ENCODE measurements around the gene NOS1.
A peak's percentile ranks its signal among the peaks of the same experiment; 100 is the strongest.

Gene NOS1

DNA sequence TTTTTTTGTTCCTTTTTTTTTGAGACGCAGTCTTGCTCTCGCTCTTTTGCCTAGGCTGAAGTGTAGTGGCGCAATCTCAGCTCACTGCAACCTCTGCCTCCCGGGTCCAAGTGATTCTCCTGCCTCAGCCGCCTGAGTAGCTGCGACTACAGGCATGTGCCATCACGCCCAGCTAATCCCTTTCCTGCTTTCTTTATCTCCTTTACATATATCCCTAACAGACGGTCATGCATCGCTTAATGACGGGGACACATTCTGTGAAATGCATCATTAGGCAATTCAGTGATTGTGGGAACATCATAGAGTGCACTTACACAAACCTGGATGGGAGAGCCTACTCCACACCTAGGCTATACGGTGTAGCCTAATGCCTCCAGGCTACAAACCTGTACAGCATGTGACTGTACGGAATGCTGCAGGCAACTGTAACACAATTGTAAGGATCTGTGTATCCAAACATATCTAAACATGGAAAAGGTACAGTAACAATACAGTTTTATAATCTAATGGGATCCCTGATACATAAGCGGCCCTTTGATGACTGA is 32.8 kb downstream of the NOS1 start:
- no peak for DNase-seq

DNA sequence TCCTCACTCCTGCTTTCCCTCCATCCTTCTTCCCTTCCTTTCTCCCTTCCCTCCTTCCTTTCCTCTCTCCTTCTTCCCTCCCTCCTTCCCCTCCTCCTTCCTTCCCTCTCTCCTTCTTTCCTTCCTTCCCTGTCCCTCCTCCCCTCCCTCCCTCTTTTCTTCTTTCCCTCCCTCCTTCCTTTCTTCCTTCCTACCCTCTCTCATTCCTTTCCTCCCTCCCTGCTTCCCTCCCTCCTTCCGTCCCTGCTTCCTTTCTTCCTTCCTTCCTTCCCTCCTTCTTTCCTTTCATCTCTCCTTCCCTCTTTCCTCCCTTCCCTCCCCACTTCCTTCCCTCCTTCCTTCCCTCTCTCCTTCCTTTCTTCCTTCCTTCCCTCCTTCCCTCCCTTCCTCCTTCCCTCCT is 39.0 kb downstream of the NOS1 start:
- DNase-seq = no peak

DNA sequence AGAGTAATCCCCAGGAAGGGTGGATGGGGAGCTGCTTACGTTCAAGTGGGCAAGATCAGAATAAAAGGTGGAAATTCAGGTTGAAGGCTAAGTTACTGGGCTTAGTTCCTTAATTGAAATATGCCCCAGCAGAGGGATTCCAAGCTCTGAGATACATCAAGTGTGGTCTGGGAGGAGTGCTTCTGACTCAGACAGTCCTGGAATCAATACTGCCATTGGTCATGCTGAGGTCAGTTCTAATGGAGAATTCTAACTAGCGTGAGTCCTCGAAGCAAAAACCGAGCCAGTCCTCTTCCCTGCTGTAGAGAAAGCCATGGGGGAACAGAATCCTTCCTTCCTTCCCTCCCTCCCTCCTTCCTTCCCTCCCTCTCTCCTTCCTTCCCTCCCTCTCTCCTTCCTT is 39.9 kb downstream of the NOS1 start:
- no peak for DNase-seq

DNA sequence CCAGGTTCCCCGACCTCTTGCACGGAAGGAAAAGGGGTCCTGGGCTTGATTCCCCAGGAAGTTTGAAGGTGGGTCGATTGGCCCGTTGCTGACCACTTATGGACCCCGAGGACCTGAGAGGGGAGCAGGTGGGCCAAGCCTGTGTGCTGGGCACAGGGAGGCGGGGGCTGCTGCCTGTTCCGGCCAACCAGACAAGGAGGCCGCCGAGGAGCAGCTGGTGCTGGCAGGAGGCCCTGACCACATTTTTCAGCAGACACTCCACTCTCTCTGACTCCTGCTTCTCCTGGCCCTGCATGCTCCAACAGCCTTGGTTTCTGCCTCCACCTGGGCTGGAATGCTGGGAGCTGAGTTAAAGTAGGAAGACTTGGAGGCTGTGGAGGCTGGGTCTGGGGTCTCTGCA is 42.8 kb downstream of the NOS1 start:
- DNase-seq = peak; percentile 27

DNA sequence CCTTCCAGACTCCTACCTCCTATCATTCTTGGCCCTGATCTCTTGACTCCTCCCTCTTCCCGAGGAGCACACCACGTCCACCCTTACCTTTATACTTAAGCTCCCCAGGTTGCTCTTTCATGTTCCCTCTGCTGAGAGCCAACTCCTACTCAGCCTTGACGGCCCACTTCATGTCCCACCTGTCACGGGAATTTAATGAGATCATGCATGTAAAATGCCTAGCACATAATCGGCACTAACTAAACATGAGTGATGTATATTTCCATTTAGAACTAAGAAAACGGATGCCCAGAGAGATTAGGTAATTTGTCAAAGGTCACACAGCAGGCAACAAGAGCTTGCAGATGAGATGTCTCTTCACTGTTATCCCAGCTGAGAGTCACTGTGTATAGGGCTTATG is 45.1 kb downstream of the NOS1 start:
- no peak for DNase-seq

DNA sequence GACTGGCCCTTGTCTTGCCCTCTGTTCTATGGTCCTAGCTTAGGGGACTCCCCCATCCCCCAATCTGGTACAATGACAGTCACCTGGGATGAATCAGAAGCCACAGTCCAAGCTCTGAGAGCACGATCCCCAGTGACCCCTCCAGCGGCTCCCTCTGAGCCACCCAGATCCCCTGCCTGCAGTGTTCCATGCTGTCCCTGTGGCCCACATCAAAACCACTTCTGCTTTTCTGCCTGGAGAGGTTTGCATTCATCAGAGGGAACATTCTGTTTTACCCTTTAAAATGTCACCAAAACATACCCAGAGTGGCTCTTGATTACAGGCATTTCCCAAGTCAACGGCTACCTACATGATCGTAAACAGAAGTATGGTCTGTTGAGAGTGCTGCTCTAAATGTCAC is 47.5 kb downstream of the NOS1 start:
- no peak for DNase-seq

DNA sequence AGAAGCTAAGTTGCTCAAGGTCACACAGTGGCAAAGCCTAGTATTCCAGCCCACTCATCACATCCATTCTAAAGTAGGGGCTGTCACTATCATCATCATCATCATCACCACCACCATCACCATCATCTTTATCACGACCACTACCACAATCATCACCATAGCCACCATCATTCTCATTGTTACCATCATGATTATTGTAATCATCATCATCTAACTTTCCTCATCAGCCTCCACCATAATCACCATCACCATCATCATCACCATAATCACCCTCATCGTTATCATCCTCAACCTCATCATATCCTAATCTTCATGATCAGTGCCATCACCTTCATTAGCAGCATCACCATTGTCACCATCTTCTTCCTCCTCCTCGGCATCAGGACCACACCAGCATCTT is 48.7 kb downstream of the NOS1 start:
- no peak for DNase-seq

DNA sequence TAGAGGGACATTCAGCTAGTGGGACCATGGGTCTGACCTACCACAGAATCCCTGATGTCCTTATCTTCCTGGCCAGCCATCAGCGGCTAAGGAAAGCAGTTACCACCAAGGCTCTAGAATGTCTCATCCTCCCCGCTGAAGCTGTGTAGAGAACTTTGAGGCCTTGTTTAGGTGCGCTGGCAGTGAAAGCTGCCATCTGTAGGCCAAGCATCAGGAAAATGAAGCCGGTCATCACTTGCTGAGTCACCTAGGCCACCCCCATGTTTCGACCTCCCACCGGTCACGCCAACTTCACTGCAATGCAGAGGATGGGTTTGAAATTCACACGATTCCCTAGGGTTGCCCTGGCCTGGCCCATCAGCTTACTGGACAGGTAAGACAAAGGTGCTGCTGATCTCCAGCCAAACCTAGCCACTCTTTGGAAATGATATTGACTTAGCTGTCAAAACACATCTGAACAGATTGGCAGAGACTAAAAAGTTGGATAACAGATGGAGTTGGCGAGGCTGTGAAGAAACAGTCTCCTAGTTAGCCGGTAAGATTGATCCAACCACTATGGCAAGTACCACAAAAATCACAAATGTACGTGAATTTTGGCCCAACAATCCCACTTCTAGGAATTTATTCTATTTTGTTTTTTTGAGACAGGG is 52.0 kb downstream of the NOS1 start:
- no peak for DNase-seq

DNA sequence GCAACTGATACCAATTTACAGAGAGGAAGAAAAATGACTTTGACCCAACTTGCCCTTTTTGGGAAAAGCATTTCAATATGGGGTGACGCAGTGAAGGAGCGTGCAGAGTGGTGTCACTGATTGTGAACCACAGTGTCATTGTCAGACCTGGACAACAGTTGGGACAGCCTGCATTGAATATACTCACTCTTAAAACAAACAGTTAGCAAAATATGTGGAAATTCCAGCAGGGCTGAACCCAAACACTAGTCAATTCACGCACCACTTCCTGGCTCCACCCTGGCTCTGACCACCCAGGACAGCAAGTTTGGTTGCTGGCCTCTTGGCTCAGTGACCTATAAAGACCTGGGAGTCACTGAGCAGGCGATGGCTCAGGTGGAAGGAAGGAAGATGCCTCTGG is 61.3 kb downstream of the NOS1 start:
- DNase-seq = no peak

DNA sequence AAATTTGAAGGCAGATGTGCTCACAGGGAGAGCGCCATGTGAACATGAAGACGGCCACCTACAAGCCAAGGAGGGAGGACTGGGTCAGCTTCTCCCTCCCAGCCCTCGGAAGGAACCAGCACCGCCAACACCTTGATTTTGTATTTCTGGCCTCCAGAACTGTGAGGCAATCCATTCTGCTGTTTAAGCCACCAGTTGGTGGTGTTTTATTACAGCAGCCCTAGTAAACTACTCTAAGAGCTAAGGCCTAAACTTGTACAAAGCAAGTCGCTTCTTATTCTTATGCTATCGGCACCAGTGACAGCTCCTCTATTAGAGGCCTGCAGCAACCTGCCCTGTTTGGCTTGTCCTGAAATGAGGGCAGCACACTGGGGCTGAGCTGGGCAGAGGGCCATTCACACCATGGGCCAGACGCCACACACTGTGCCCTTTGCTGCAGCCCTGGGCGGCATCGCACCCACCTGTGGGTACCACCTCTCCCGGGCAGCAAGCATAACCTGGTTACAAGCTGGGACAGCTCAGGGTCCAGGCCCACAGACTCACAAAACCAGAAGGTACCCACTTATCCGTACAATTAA is 62.7 kb downstream of the NOS1 start:
- DNase-seq = no peak

DNA sequence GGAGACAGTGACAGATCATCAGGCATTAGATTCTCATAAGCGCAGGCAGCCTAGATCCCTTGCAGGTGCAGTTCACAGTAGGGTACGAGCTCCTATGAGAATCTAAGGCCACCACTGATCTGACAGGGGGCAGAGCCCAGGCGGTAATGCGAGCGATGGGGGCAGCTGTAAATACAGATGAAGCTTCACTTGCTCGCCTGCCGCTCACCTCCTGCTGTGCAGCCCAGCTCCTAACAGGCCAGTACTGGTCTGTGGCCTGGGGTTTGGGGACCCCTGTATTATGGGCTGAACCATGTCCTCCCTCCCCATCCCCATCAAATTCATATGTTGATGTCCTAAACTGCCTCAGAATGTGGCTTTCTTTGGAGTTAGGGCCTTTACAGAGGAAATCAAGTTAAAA is 63.2 kb downstream of the NOS1 start:
- DNase-seq = no peak

DNA sequence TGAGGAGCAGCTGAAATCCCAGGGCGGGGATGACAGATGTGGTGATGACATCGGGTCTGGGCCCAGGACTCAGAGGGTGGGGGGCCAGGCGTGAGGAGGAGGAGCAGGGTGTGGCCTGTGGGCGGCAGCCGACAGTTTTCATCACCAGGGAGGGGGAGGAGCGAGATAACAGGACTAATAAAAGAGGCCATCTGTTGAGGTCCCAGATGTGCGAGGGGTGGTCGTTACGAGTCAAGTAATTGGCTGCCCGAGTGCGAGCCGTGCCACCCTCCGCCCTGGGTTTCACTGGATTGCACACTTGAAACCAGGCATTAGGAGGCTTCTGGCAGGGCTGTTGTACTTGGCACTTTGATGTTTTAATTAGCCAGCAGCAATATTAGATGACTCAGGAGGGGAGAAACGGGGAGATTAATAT is 67.2 kb downstream of the NOS1 start:
- DNase-seq = no peak

DNA sequence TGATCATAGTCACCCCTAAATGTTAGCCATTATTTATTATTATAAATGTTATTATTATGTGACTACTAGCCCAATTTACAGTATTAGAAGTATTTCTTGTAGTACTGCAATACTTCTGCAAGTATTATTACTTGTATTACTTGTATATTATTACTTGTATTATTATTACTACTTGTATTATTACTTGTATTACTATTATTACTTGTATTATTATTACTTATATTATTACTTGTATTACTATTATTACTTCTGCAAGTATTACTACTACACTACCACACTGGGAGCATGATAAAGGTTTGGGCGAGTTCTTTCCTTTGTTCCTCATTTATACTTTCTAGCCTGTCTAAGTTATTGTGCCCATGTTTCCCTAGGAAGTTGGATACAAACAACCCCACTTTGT is 67.9 kb downstream of the NOS1 start:
- no peak for DNase-seq

DNA sequence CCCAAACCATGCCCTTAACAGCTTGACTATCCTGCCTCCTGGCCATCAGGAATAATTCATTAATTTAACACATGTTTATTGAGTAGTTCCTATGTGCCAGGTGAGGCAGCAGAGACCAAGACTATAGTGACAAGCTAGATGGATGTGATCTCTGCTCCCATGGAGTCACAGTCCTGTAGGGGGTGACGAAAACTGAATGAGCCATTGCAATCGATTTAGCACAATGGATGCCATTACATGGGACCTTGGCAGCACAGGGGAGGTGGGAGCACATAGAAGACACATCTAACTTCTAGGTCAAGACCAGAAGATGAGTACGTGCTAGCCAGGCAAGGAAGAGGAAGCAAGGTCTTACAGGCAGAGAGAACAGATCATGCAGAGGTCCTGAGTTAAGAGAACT is 68.7 kb downstream of the NOS1 start:
- no peak for DNase-seq

DNA sequence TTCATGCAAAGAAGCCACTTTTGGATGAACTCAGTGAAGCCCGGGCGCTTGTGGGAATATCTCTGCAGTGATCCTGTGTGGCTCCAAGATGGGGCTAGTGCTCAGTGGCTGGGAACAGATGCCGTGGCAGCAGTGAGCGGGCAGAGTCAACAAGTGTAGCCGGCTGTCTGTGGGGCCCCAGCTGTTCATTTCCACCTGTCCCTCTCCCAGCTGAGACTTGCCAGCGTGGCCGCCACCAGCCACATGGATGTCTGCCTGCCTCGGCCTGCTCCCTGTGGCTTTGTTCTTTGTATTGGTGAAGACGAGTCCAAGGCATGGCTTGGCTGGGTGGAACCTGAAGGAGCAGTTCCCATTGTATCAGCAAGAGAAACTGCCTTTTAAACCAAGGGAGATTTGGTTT is 77.3 kb downstream of the NOS1 start:
- peak; percentile 51 for DNase-seq

DNA sequence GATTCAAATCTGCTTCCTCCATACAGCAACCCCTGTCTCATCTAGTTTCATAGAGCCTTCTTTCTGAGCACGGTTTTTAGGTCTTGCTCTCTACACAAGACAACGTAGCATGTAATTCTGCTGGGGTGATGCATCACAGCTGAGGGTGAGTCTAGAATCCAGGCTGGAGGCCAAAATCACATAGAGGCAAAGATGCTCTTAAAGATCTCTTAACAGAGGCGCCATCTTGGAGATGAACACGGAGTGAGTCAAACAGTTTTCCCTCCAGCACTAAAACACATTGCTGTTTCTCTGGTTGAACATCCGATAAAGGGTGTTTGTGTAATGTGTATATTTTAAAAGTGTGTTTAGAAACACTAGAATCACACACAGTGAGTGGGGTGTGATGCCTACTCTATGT is 78.9 kb downstream of the NOS1 start:
- no peak for DNase-seq

DNA sequence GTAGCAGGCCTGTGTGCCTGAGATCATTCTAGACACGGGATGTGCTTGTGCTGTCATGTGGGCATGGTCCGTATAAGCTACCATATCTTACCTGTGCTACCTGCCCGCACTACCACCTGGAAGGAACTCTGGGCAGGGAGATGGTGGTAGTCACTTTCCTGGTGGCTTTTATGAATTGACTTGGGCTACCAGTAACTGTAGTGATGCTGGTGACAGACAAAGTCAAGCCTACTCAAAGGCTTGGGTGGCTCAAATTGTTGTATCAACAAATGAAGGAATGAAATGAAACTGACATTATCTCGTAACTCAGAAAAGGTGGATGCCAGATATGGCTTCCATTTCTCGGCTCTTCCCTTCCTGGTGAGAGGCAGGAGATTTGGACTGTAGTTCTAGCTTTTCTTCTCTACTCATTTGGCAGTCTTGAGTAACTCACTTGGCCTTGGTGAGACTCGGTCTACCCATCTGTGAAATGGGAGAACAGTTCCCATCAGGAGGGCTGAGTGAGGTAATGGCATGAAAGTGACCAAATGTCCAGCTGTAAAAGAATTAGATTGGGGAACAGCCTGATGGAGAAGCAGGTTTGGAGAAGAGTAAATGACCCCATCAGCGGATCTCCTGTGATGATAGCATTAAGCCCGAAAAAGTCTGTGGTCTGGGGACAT is 81.3 kb downstream of the NOS1 start:
- DNase-seq = no peak

DNA sequence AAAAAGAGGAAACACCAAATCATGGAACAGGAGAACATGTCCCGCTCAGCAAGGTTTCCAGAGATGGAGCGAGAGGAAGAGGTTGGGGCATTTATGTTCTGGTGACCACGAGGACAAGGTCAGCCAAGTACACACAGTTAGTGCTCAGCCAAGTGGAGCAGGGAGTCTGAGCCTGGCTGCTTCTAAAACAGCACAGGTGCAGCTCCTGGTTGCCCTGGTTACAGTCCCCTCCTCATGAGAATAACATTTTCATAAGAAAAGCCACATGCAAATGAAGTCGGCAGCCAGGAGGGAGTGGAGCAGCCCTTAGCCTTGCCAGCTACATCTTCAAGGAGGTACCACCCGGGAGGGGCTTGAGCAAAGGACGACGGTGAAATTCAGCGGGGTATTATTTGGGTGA is 81.8 kb downstream of the NOS1 start:
- no peak for DNase-seq

DNA sequence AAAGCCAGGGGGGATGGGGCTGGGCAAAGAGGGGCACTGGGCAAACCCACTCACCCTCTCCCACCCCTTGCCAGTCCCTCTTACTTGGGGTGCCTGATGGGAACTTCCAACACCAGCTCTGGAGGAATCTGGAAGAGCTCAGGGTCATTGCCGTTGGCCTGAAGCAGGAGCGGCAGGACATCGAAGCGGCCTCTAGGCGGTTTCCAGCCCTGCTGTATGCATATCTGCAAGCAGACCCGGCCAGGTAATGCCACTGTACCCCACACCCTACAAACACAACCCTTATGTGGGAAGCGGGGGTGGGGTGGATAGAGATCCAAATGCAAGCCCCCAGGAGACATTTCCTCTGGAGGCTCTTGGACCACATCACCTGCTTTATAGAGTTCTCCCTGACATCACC is 83.6 kb downstream of the NOS1 start:
- no peak for DNase-seq

DNA sequence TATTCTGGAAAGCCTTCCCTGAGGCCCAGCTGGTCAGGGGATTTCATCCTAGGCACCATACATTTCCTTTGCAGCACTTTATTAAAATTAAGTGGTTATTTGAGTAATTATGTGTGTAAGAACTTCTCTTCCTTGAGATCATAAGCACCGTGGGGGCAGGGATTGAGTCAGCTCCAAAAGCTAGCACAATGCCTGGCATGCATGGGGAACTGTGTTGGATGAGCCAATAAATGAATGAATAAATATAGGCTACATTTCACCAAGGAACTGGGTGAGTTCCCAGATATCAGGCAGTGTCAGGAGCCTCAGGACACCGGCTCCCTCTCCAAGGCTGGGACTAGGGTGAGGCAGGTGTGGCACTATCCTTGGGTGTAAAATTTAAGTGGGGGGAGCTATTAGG is 88.3 kb downstream of the NOS1 start:
- no peak for DNase-seq

DNA sequence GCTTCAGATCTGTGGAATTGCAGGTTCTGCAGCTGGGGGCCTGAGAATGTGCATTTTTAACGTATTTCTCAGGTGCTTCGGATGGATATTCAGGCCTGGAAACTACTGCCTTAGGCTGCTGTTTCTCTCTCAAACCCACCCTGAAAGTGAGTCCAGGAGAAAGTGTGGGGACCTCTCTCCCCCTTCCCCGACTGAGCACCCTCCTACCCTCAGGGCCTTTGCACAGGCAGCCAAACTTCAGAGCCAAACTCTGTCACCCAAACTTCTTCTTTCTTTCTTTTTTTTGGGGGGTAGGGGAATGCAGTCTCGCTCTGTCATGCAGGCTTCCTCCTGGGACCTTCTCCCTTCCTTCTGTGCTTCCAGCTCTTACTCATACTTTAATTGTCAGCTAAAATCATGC is 88.7 kb downstream of the NOS1 start:
- DNase-seq = no peak

DNA sequence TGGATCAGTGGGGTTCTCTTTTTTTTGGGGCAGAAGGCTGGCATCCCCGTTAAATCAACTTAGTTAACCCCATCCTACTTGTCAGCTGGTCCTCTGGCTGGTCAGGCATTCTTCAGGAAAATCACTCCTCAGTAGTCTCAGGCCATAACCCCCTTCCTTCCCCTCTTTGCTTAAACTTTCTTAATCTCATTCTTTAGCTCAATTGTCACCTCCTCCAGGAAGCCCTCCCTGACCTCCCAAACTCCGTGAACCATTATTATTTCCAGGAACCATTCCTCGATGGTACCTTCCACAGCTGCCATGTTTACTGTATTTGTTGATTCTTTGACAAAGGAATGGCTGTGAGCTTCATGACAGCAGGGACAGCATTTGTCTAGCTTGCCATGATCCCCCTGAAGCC is 98.7 kb downstream of the NOS1 start:
- no peak for DNase-seq

DNA sequence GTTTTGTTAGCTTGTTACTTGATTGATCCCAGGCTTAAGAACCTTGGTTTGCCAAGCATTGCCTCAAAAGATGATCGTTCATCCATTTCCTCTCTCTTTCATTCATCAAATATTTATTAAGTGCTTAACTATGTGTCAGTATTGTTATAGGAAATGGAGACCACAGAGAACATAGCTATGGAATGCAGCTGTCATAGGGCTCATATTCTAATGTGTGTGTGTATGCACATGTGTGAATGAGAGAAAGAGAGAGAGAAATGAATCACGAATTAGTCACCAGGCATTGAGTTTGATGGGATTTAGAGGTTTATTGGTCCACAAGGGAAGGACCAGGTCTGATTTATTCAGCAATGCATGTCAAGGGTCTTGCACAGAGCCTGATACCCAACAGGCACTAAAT is 100.2 kb downstream of the NOS1 start:
- no peak for DNase-seq

DNA sequence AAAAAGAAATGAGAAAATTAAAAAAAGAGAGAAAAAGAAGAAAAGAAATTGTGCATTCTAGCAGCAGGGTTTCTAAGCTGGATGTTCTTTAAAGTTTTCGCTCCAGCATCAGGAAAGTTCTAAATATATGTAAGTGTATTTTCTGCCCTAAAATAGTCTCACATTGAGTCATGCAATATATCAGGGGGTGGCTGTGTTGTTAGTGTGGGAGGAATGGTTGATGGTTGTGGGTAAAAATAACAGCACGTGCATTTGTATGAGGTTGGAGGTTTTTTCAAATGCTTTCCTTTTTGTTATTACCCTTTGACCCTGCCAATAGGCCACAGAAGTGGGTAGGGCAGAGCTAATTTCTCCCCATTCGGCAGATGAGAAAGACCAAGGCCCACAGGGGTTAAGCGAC is 106.0 kb downstream of the NOS1 start:
- DNase-seq = no peak

DNA sequence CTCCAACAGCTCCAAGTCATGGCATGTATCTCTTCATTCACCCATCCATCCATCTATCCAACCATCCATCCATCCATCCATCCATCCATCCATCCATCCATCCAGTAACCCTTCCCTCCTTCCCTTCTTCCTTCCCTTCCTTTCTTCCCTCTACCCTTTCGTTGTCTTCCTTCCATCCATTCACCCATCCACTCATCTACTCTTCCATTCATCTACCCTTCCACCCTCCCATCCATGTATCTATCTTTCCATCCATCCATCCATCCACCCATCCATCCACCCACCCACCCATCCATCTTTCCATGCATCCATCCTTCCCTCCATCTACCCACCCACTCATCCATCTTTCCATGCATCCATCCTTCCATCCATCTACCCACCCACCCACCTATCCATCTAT is 117.9 kb downstream of the NOS1 start:
- no peak for DNase-seq

Data from femur (tissue), 1 donor.